HG03196 (cell line): Measurements from ENCODE around the gene MTFMT.
A peak's percentile ranks its signal among the peaks of the same experiment; 100 is the strongest.

ENCODE experiments used
- ATAC-seq: cut with Tn5 transposase; IDR thresholded peaks from one replicate; pipeline ENCODE4 v1.9.1; 2021; ENCODE audit not compliant: unreplicated experiment

The MTFMT gene

DNA sequence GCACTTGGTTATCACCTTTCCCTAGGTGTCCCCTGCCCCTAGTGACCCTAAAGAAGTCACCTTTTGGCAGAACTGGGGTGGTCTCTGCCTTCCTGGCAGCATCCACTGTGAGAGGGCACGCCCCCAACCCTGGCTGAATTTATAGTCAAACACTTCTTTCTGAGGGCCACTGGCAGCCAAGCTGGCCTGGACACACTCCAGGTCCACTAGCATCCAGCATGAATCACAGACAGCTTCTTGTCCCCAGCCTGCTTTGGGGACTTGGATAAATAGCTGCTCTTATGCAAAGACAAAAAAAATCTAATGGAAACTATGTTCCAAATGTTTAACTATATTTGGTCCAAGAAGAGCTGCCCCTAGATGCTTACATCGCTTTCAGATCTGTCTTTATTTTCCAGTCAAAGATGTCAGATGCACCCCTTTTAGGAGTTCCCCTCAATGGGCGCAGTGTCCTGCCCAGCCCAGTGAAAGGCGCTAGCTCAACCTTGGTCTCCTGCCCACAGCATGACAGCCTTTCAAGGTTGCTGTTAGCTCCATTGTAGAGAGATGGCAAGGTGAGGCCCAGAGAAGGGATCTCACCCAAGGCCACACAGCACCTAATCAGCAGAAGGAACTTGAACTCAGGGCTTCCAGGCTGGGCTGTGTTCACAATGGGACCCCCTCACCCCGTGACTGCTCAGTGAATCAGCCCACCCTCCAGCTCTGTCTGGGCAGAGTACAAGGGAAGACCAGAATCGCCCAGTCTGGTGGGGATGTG, 31.4 kb upstream of the MTFMT start:
- ATAC-seq = no peak

DNA sequence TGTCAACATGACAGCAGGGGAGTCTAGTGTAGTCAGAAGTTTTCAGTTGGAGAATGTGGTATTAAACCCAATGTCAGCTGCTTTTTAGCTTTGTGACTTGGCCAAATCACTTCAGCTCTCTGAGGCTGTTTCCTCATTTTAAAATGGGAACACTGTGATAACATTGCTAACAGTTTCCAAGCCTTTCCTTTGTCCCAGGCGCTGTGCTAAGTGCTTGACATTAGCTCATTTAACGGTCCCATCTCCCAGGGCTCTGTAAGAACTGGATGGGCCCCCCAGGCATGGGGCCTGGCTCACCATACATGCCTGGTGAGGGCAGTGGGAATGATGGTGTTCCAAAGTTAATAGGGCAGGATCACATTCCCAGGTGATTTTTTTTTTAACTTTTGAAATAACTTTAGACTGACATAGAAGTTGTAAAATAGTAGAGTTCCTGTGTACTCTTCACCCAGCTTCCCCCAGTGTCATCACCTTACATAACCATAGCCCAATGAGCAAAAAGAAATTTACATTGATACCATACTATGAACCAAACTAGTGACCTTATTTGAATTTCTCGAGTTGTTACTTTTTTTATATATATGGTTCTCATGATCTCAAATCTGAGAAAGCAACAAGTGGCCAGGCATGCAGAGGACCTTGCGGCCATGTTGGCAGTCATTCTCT, 30.6 kb upstream of the MTFMT start:
- no peak for ATAC-seq

- ATAC-seq = no peak
Observed at GRCh38 chr15:65059369-65059750, 29.9 kb upstream of the MTFMT start.

- ATAC-seq = no peak
Observed at GRCh38 chr15:65058394-65059368, 29.2 kb upstream of the MTFMT start.

- no peak for ATAC-seq
Observed at GRCh38 chr15:65057549-65057940, 28.1 kb upstream of the MTFMT start.

- ATAC-seq = no peak
Observed at GRCh38 chr15:65056868-65057548, 27.6 kb upstream of the MTFMT start.

DNA sequence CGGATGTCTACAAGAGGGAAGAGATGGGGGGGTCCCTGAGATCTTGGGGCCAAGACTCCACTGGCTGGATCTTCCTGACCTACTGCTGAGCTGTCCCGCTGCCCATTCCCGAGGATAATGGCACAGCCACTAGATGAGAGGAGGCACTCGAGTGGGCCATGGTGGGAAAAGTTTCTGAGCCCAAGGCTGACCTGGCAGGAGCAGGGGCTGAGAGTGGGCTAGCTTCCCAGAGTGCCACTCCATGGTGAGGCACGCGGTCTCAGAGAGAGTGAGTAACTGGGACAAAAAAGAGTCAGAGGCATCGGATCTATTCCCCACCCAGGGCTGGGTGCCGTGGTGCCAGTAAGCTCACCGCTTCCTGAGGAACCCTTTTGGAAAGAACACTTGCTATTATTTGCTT, 26.7 kb upstream of the MTFMT start:
- ATAC-seq = no peak

- no peak for ATAC-seq
Observed at GRCh38 chr15:65055201-65055870, 25.9 kb upstream of the MTFMT start.

DNA sequence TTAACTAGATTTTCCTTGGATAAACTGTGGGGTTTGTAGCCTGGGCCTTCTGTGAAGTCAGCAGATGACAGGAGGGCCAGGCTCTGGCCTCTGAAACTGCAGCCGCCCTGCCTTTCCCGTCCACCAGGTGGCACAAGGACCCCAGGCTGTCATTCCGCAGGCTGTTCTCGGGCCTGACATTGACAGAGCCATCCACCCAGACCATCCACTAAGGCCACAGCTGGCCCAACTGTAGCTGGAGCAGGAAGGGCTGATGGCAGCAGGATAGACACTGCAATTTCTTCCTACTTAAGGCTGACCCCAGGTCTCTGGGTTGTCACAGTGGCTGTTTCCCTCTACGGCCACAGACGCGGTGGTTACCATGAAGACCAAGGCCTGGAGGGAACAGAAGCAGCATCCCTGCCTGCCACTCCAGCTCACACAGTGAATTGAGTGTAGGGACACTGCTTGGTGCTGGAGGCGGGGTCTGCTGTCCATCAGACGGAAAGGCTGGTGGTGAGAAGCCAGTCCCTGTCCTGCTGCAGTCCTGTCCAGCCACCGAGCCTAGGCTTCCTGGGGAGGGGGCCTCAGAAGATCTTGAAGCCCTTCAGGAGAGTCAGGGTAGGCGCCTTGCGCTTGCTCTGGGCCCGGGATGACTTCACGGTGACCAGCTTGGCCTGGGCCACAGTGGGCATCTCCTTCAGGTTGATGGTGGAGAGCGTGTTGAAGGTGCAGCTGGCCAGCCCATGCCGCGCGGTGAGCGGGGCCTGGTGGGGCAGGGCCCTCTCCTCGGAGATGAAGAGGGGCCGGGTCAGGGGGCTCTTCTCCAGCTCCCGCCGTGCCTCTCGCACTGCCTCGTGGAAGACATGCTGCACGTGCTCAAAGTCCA, 25.1 kb upstream of the MTFMT start:
- ATAC-seq = no peak

- ATAC-seq = no peak
Observed at GRCh38 chr15:65052956-65053355, 23.5 kb upstream of the MTFMT start.

DNA sequence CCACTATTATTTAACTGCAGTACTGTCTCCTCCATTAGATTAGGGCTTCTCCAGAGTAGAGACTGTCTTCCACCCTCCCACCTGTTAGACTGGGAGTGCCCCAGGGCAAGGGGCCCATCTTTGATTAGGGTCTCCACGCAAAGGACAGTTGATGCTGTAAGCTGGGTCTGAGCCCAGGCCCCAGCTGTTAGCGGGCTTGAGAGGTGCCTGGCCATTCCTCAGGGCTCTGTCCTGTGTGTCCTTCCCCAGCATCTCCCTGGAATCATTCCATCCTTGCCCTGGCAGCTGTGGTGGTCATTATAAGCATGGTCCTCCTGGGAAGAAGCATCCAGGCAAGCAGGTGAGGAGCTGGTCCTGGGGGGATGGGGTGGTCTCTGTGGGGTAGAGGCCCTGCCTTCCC, 21.8 kb upstream of the MTFMT start:
- no peak for ATAC-seq

GRCh38 chr15:65050270-65050669, 20.8 kb upstream of the MTFMT start:
- no peak for ATAC-seq

- peak; percentile 54 for ATAC-seq
Observed at GRCh38 chr15:65049418-65049840, 20.0 kb upstream of the MTFMT start.

- ATAC-seq = no peak
Observed at GRCh38 chr15:65048241-65048640, 18.8 kb upstream of the MTFMT start.

GRCh38 chr15:65044724-65045481, 15.5 kb upstream of the MTFMT start, which contains the start of gene SLC51B:
SLC51B (plus strand) TSS chr15:65045387; CDS start chr15:65050005, 4,618 bp downstream.
- ATAC-seq = no peak

DNA sequence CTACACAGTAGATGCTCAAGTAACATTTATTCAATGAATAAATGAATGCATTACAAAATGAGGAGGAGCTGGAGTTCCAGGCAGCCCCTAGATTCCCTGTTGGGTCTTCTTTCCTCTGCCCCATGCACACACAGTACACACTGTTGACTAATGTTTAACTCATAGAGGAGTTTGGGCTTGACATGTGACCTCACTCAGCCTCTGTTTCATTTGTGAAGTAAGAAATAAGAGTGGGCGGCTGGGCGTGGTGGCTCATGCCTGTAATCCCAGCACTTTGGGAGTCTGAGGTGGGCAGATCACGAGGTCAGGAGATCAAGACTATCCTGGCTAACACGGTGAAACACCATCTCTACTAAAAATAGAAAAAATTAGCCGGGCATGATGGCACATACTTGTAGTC, 14.8 kb upstream of the MTFMT start:
- peak; percentile 68 for ATAC-seq

DNA sequence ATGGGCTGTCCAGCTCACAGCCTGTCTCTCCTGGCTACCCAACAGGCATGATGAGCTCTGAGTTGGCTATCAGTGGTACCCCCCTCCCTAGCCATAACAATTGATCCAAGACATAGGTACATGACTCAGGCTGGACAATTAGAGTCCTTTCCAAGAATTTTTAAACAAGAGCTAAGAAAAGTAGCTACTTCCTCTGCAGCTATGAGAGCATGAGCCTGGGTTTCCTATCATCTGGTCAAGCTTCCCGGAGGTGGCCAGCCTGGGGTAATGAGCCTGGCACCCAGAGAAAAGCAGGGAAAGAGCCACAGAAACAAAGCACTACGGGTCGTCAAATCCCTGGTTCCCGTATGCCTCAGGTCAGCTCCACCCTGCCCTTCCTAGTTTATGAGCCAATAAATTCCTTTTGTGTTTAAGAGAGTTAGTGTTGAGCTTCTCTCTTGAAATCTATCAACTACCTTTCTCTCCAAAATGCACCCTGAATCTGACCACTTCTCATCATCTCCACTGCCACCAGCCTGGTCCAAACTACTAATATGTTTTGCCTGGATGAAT, 13.4 kb upstream of the MTFMT start:
- ATAC-seq = no peak

DNA sequence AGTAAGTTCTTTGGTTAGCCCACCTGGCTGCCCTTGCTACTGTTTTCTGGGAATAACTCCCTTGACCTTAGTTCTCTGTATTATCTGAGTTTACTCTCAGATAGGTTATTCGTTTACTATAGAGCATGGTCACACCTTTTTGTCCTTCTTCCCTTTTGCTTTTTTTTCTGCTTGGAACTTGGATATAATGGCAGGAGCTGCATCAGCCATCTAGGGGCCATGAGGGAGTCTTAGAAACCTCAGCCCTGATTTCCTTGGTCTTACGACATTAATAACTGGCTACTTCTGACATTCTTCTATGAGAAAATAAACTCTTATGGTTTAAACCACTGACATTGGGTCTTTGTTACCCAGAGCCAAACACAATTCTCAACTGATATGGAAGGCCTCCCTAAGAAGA, 12.3 kb upstream of the MTFMT start:
- no peak for ATAC-seq
